HepG2 (cell line): ENCODE data around the gene ATP5F1C. TPM values are rescaled to one million over a fixed set of nuclear protein-coding genes. Genes with fewer than 3 reads are reported as not detected.

Experiments
- ATAC-seq: fragments of 200-7000 bp; cut with Tn5 transposase; 3 replicates; pipeline ENCODE4 v1.9.1; 2020; ENCODE audit warnings: mild to moderate bottlenecking, moderate library complexity
- BruUV-seq: library from RNA; stranded (reverse); fragments of 400-500 nt; replicated peaks from 2 replicates; lab custom pipeline; 2021; lab: Mats Ljungman, UMichigan
- CTCF ChIA-PET: fragments of 300-600 bp; formaldehyde crosslinking; extraction: SDS; loops from one replicate; lab custom pipeline; 2021; ENCODE audit warnings: low total read pairs, inconsistent platforms, low intra/inter-chr PET ratio; lab: Yijun Ruan, JAX
- POLR2A ChIA-PET: fragments of 350-600 bp; sonication (Branson Sonifier 250); formaldehyde crosslinking; loops from one replicate; lab custom pipeline; 2020; ENCODE audit warnings: antibody characterized with exemption, inconsistent platforms; lab: Yijun Ruan, JAX
- DNase-seq: peaks from one replicate; pipeline ENCODE4 v3.0.0-alpha.2; 2015; ENCODE audit warnings: low spot score
- FAIRE-seq: peaks from 3 replicates; lab custom pipeline; 2011; peaks lifted over from hg19 to GRCh38; lab: Jason Lieb, UNC
- H2AFZ ChIP-seq: one replicate; pipeline ENCODE4 v1.6.1; 2011; ENCODE audit warnings: low read length, inconsistent platforms
- H3K27ac ChIP-seq: fragments of 300-600 bp; 3 replicates; pipeline ENCODE4 v1.8.0; 2011; ENCODE audit warnings: mixed run types, mild to moderate bottlenecking, mixed read lengths, low read length, inconsistent platforms; ENCODE audit not compliant: insufficient read depth; ENCODE audit errors: extremely low read length
- H3K27me3 ChIP-seq, 2 experiments: fragments of 200-600 bp in 1 of 2; 2 replicates in 1 of 2; 3 replicates in 1 of 2; pipeline versions ENCODE4 v1.6.0 to v1.8.0; 2011; ENCODE audit warnings: low read length in 2 of 2, mild to moderate bottlenecking in 2 of 2, moderate library complexity in 2 of 2, inconsistent platforms in 1 of 2; ENCODE audit not compliant: insufficient read depth in 2 of 2, control insufficient read depth in 1 of 2
- H3K36me3 ChIP-seq, 2 experiments: fragments of 200-600 bp in 1 of 2; replicated peaks in 1 of 2; 2 replicates in 1 of 2; 3 replicates in 1 of 2; pipeline versions ENCODE4 v1.5.1 to v1.8.0; 2011; ENCODE audit warnings: low read length in 2 of 2, inconsistent platforms in 1 of 2; ENCODE audit not compliant: insufficient read depth in 2 of 2, control insufficient read depth in 1 of 2
- H3K4me1 ChIP-seq: 2 replicates; pipeline ENCODE4 v1.5.1; 2012; ENCODE audit warnings: low read length, inconsistent platforms; ENCODE audit not compliant: insufficient read depth
- H3K4me2 ChIP-seq: 2 replicates; pipeline ENCODE4 v1.6.0; 2011; ENCODE audit warnings: low read depth, low read length, inconsistent platforms
- H3K4me3 ChIP-seq, 3 experiments: fragments of 200-600 bp in 1 of 3; sonication (generic), shearing (Covaris generic) in 1 of 3; replicated peaks in 1 of 3; 2 replicates each; pipeline ENCODE4 v1.5.1; 2011 to 2016; ENCODE audit warnings: low read length in 3 of 3, inconsistent platforms in 2 of 3, low read depth in 2 of 3, mild to moderate bottlenecking in 2 of 3, control low read depth in 1 of 3, mixed read lengths in 1 of 3; ENCODE audit not compliant: insufficient read depth in 1 of 3
- H3K79me2 ChIP-seq: one replicate; pipeline ENCODE4 v1.6.1; 2011; ENCODE audit warnings: low read length, inconsistent platforms; ENCODE audit not compliant: insufficient read depth
- H3K9ac ChIP-seq: 2 replicates; pipeline ENCODE4 v1.6.0; 2011; ENCODE audit warnings: mild to moderate bottlenecking, low read depth, low read length, inconsistent platforms; ENCODE audit not compliant: insufficient read depth
- H3K9me3 ChIP-seq: 2 replicates; pipeline ENCODE4 v1.5.1; 2012; ENCODE audit warnings: mild to moderate bottlenecking, low read length
- H4K20me1 ChIP-seq: 2 replicates; pipeline ENCODE4 v1.6.0; 2011; ENCODE audit warnings: inconsistent platforms, mild to moderate bottlenecking, low read length, moderate library complexity; ENCODE audit not compliant: insufficient read depth
- HMGXB4 ChIP-seq, 2 experiments: sonication (generic) in 1 of 2; formaldehyde crosslinking in 1 of 2; IDR thresholded peaks; 2 replicates each; pipeline versions ENCODE4 v1.4.0 to v1.6.1; 2018 to 2020; ENCODE audit warnings: missing genetic modification reagents in 2 of 2, borderline replicate concordance in 1 of 2, low read depth in 1 of 2, mild to moderate bottlenecking in 1 of 2, missing biosample characterization in 1 of 2
- HNRNPK ChIP-seq: fragments of 200-400 bp; formaldehyde crosslinking; IDR thresholded peaks from 2 replicates; pipeline ENCODE4 v1.6.1; 2018; ENCODE audit warnings: low read length, low read depth, moderate library complexity, mild to moderate bottlenecking; ENCODE audit not compliant: poor library complexity, severe bottlenecking
- MXD1 ChIP-seq: sonication (generic); formaldehyde crosslinking; IDR thresholded peaks from 2 replicates; pipeline ENCODE4 v1.4.0; 2020; ENCODE audit warnings: mild to moderate bottlenecking, missing genetic modification reagents
- PRPF4 ChIP-seq: fragments of 200-400 bp; formaldehyde crosslinking; IDR thresholded peaks from 2 replicates; pipeline ENCODE4 v1.6.1; 2016; ENCODE audit warnings: low read length, low read depth; ENCODE audit not compliant: poor library complexity, severe bottlenecking
- RAD21 ChIP-seq: fragments of 450-650 bp; formaldehyde crosslinking; IDR thresholded peaks from 2 replicates; pipeline ENCODE4 v1.5.0; 2020; ENCODE audit warnings: mild to moderate bottlenecking
- RBM39 ChIP-seq: fragments of 200-400 bp; formaldehyde crosslinking; IDR thresholded peaks from one replicate; pipeline ENCODE4 v1.6.1; 2018; ENCODE audit warnings: antibody characterized with exemption, mild to moderate bottlenecking, low read depth, low read length; ENCODE audit not compliant: poor library complexity, severe bottlenecking
- RNF219 ChIP-seq: sonication (generic); formaldehyde crosslinking; IDR thresholded peaks from 2 replicates; pipeline ENCODE4 v1.5.0; 2020; ENCODE audit warnings: mild to moderate bottlenecking, missing genetic modification reagents
- SMC3 ChIP-seq: IDR thresholded peaks from 2 replicates; pipeline ENCODE4 v1.6.1; 2011; ENCODE audit warnings: low read length, improper control_type of control experiment
- STAG1 ChIP-seq: sonication (generic); formaldehyde crosslinking; IDR thresholded peaks from 2 replicates; pipeline ENCODE4 v1.4.0; 2020; ENCODE audit warnings: missing genetic modification reagents
- XRCC5 ChIP-seq: fragments of 200-400 bp; formaldehyde crosslinking; optimal IDR thresholded peaks from 2 replicates; pipeline ENCODE3; 2017; ENCODE audit warnings: mild to moderate bottlenecking, low read length
- ZBTB3 ChIP-seq: sonication (generic); formaldehyde crosslinking; IDR thresholded peaks from 2 replicates; pipeline ENCODE4 v1.4.0; 2020; ENCODE audit warnings: low read depth, mild to moderate bottlenecking, moderate library complexity, missing genetic modification reagents, borderline replicate concordance
- ZBTB33 ChIP-seq: sonication (generic); formaldehyde crosslinking; IDR thresholded peaks from 2 replicates; pipeline ENCODE4 v1.4.0; 2020; ENCODE audit warnings: missing genetic modification reagents
- ZNF136 ChIP-seq: sonication (generic); formaldehyde crosslinking; IDR thresholded peaks from 2 replicates; pipeline ENCODE4 v1.8.1; 2022; ENCODE audit warnings: low read depth, mild to moderate bottlenecking, moderate library complexity, missing genetic modification reagents
- ZNF282 ChIP-seq: fragments of 450-650 bp; IDR thresholded peaks from 2 replicates; pipeline ENCODE4 v1.6.1; 2018; ENCODE audit not compliant: partially characterized antibody
- ZNF331 ChIP-seq: sonication (generic); formaldehyde crosslinking; IDR thresholded peaks from 2 replicates; pipeline ENCODE4 v1.4.0; 2020; ENCODE audit warnings: missing genetic modification reagents
- ZNF382 ChIP-seq: sonication (generic); formaldehyde crosslinking; IDR thresholded peaks from 2 replicates; pipeline ENCODE4 v1.5.0; 2020; ENCODE audit warnings: missing genetic modification reagents, mild to moderate bottlenecking, borderline replicate concordance
- WGBS: methylation state at CpG from one replicate; pipeline ENCODE4 v1.1.6; 2017; ENCODE audit warnings: low lambda C conversion rate; 5-methylcytosine and 5-hydroxymethylcytosine counted together
- in situ Hi-C: cut with HindIII; loops from 2 replicates; pipeline ENCODE4 v1.10.0; 2017; ENCODE audit warnings: low pct_unique_long_range_greater_than_20kb; ENCODE audit not compliant: extremely low pct_ligation_motif_present
- intact Hi-C: fragments of 100-400 bp; cut with micrococcal nuclease; formaldehyde crosslinking; loops from one replicate; pipeline ENCODE4 v1.10.0; 2022; ENCODE audit not compliant: unreplicated experiment
- polyA plus RNA-seq, 8 experiments: library from polyadenylated mRNA; depleted of rRNA in 3 of 8; stranded (reverse) in 7 of 8; unstranded in 1 of 8; fragments of >200 nt; fragmentation: Illumina TruSeq in 4 of 8; extraction: Trizol in 4 of 8; gene quantifications; 2 replicates each; pipeline versions ENCODE4 v1.2.1 to v1.2.3, GENCODE V29; 2011 to 2016; ENCODE audit warnings: low read depth in 4 of 8, missing spikeins in 1 of 8, mixed read lengths in 1 of 8; ENCODE audit not compliant: insufficient read depth in 1 of 8
- total RNA-seq, 5 experiments: library from RNA; depleted of rRNA; stranded (reverse); fragments of >200 nt; fragmentation: Illumina TruSeq; extraction: Trizol; gene quantifications; 2 replicates each; pipeline ENCODE4 v1.2.3, GENCODE V29; 2016; ENCODE audit warnings: low read depth in 1 of 5

Gene ATP5F1C
- total and polyA plus RNA-seq, 2 of the 13 experiments (the other 11 are each of a cell fraction or from before 2014, with no cell fraction given) = 407 to 416 TPM

GRCh38 chr10:7756360-7756992 is 31.5 kb upstream of the ATP5F1C start:
- Histone ChIP-seq H3K9ac (no peak overlapping the region), H3K4me1 (no peaks in the 10 kb centered on the region), H3K9me3 (no peaks in the 10 kb centered on the region), H3K79me2 (no peaks in the 10 kb centered on the region), H3K4me3 (no peak overlapping the region), H3K36me3 (peaks cover 5 to 56% of the 10 kb centered on the region in 2 experiments), H3K27ac (no peak overlapping the region), H3K27me3 (no peaks in the 10 kb centered on the region), H3K4me2 (no peak overlapping the region), H2AFZ (no peak overlapping the region), H4K20me1 (no peaks in the 10 kb centered on the region)
- CTCF ChIA-PET = interaction anchor here (0.7 to 1.9 kb wide), 2 partner anchors 231 to 1545 kb away, joined by 3 to 10 read pairs; no protein-coding TSS in a partner anchor
- 80% methylated on average over 7 of the region's 7 CpGs for WGBS
- FAIRE-seq = peak; percentile 39
- intact Hi-C loops = loop anchor here (2.0 to 5.0 kb wide), 3 partner anchors 61 to 1546 kb away; partner anchors contain the start of gene TAF3
- no TSS peak for BruUV-seq
- in situ Hi-C loops = loop anchor here (25.0 kb wide), 1 partner anchor 1556 kb away; no protein-coding TSS in a partner anchor
- POLR2A ChIA-PET = interaction anchor here (0.6 to 1.9 kb wide), 5 partner anchors 11 to 70 kb away, joined by 3 to 8 read pairs (median 4); partner anchors contain the start of genes ATP5F1C, ITIH2 and KIN
- DNase-seq = peak; percentile 41
- ATAC-seq = peak; percentile 87
- no peak for TF ChIP-seq PRPF4
- TF ChIP-seq RNF219 (CRISPR knock-in tag) = no peak
- TF ChIP-seq RAD21 (CRISPR knock-in tag) = peak; percentile 54; the same call in 1 of the 2 replicates
- no peak for TF ChIP-seq RBM39
- TF ChIP-seq ZNF136 (CRISPR knock-in tag) = no peak
- TF ChIP-seq XRCC5 = peak; percentile 24
- TF ChIP-seq ZBTB3 = no peak
- no peak for TF ChIP-seq ZNF282
- peak; percentile 73 for TF ChIP-seq SMC3
- TF ChIP-seq MXD1 (CRISPR knock-in tag) = no peak
- no peak for TF ChIP-seq ZNF331 (CRISPR knock-in tag)
- peak; percentile 74 for TF ChIP-seq STAG1 (CRISPR knock-in tag)
- TF ChIP-seq ZBTB33 (CRISPR knock-in tag) = 0 out of 2 replicates have a peak, but pooled peaks have one; percentile 10
- 0 out of 4 replicates have a peak, but pooled peaks of 1 of the 2 experiments have one; percentile 30 for TF ChIP-seq HMGXB4 (CRISPR knock-in tag; IDR thresholded peaks at IDR 0.05; ENCODE audit: borderline replicate concordance in 1 of 2, low read depth in 1 of 2)
- TF ChIP-seq ZNF382 = no peak
- no peak for TF ChIP-seq HNRNPK
